ENCODE data around the gene RNU4-1.

- TF ChIP-seq CTCF (IDR thresholded peaks at IDR 0.05; ENCODE audit: low read length), result no peak
- no peak for TF ChIP-seq EZH2 (IDR thresholded peaks at IDR 0.05; ENCODE audit: borderline replicate concordance, low read length)
Observed at GRCh38 chr12:120292661-120293531, at the start of gene RNU4-1.
